GM21515 (cell line): Measurements from ENCODE around the gene SELENOF.
"Not testable (repeated sequence)": the region's sequence is repeated elsewhere in the genome, so short reads cannot be mapped to it uniquely, and the experiment has no call there.

ENCODE experiments used
- ATAC-seq: cut with Tn5 transposase; IDR thresholded peaks from one replicate; pipeline ENCODE4 v1.9.1; 2021; ENCODE audit not compliant: unreplicated experiment

Gene SELENOF

GRCh38 chr1:86922445-86922844 lies 8.5 kb upstream of the SELENOF start:
- ATAC-seq = no peak

- no peak for ATAC-seq
These were observed 2.8 kb upstream of the SELENOF start for GRCh38 chr1:86916752-86917151.

DNA sequence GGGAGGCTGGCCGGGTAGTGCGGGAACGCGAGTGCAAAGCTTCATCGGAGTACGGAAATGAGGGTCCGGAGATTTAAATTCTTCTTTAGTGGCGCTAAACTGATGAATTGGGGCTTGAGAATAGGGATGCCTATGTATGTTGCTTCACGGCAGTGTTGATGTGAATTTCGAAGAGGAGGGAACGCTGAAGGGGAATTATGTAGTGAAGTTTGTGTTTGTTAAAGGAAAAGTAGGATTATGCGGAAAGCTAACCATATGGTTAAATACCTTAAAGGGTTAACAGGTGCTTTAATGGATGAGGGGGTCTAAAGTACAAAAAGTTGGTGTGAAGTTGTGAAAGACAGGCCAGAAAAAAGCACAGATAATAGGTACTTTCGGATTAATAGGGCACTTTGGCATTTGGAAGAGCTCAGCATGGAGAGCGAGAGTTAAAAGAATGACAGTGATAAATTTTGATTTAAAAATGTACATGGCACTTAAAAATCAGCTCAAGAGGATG lies 1.9 kb upstream of the SELENOF start:
- no peak for ATAC-seq

DNA sequence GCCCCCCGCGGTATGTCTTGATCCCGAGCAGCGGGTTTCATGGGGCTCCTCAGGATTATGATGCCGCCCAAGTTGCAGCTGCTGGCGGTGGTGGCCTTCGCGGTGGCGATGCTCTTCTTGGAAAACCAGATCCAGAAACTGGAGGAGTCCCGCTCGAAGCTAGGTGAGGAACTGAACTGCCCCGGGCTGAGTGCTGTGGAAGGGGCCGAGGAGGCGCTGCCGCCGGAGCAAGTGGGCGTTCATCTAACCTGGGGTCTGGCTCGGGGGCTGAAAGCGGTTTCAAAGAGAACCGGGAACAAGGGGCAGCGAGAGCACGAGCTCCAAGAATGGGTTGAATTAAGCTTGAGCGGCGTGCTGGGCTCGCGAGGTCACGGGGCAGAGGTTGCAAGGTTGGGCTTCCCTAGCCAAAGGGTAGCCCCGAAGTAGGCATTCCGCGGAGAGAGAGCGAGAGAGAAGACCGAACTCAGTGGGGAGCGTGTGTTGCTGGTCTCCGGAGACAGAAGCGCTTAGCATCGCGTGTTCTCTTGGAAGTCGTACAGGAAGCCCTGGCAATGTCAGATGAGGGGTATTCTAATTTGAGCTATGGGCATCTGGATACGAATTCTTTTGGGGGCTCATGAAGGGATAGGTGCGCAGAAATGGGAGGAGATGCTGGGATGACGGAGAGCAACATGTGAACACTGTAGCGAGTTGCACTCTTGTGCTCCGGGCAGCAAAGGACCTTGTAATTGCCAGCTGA lies 1.2 kb upstream of the SELENOF start:
- peak; percentile 26 for ATAC-seq

DNA sequence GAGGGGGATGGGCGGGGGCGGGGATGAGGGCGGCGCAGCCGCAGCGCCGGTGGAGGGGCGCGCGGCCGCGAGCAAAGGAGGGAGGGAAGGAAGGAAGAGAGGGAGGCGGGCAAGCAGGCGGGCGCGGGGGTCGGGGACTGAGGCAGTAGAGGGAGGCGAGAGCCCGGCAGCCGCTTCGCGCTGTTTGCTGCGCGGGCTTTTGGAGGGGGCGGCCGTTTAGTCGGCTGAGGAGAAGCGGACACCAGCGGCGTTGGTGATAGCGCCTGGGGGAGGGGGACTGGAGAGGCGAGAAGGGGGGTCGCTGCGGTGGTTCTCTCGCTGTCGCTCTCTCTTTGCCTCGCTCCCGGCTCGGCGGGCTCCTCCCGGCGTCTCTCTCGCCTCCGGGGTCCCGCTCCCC lies 673 bp upstream of the SELENOF start, which contains the start of gene HS2ST1:
Gene HS2ST1 (plus strand): TSS at position 35 of the 397 bp plus-strand sequence.
- ATAC-seq = no peak

DNA sequence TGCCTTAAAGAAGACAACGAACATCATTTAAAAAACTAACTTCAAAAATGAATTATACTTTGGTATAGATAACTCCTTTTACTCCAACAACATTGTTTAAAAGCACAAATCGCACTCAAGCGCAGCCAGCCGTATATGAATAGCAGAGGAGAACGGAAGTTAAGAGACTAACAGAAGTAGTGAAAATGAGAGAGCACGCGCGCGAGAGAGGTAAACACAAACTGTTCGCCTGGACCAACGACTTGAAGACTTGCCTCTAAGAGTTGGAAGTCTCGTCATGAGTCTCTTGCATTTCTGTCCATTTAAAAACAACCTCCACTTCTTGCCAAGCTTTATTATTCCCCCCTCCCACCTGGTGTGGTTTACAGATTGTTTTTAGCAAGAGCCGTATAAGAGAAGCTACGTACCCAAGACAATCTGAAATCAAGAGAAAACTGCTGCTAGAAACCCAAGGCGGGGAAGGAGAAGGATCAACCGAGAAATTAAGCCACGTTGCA lies 479 bp downstream of the SELENOF start:
- ATAC-seq = peak; percentile 36

DNA sequence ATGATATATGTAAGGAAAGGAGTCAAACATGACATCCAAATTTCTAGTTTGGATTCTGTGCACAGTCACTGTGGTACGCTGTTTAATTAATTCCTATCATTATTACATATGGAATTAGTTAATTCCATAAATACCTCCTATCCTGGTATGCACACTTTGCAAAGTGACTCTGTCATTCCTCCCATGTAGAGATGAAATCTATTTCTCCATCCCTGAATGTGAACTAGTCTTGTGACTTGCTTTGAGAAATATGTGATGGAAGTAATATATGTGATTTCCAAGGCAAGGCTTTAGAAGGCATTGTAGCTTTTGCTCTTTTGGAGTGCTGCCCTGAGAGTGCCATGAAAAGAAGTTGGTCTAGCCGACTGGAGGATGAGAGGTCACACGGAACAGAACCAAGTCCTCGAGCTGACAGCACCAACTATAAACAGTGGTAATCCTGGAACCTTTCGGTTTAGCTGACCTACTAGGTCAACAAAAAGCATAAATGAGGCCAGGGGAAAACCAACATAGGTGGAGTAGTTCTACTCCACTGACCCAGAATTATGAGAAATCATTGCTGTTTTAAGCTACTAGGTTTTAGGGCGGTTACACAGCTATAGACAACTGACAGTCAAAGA lies 1.5 kb downstream of the SELENOF start:
- no peak for ATAC-seq

GRCh38 chr1:86906419-86906818 lies 7.5 kb downstream of the SELENOF start:
- no peak for ATAC-seq

DNA sequence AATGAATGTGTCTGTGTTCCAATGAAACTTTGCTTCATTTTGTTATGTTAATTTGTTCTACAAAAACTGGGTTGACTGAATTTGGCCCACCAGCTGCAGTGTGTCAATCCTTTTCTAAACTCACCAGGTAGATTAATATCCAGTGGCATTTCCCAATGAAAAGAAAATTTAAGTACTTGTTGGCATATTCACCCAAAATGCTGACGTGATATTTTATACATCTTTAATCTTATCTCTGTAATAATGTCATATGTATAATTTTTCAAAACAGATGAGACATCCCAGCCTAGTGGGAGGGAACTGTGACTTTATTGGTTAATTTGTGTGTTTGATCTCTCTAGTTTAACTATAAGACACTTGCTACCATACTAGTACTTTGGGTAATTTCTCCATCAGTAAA lies 8.1 kb downstream of the SELENOF start:
- no peak for ATAC-seq

DNA sequence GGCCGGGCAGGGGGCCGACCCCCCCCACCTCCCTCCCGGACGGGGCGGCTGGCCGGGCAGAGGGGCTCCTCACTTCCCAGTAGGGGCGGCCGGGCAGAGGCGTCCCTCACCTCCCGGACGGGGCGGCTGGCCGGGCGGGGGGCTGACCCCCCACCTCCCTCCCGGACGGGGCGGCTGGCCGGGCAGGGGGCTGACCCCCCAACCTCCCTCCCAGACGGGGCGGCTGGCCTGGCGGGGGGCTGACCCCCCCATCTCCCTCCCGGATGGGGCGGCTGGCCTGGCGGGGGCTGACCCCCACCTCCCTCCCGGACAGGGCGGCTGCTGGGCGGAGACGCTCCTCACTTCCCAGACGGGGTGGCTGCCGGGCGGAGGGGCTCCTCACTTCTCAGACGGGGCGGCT lies 14.5 kb downstream of the SELENOF start:
- ATAC-seq = not testable (repeated sequence)

DNA sequence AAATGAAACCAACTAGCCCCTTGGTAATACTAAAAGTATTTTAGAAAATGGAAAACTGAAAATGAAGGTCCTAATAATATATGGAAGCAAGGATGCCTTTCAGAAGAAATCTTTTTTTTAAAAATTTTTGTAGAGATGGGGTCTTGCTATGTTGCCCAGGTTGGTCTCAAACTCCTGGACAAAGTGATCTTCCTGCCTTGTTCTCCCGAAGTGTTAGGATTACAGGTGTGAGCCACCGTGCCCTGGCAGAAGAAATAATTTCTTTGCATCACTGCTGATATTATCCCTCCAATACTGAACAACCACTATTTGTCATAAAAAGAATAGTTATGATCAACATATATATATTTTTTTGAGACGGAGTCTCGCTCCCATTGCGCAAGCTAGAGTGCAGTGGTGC lies 25.6 kb downstream of the SELENOF start:
- no peak for ATAC-seq

GRCh38 chr1:86887479-86888162 lies 26.3 kb downstream of the SELENOF start:
- no peak for ATAC-seq

DNA sequence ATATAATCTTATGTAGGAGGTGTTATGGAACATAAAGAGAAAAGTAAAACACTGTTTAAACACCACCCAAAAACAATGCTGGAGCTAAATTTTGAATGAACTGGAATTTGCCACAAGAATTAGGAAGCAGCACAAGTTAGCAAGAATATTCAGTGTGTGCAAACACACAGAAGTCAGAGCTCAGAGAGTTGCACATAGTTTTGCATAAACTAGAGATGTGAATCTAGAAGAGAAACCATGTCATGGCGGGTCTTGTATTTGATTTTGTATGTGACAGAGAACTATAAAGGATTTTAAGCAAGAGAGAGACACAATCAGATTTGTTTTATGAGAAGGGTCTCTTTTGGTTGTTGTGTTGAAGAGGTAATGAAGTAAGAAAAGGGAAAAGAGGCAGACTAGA lies 38.2 kb downstream of the SELENOF start:
- ATAC-seq = no peak

GRCh38 chr1:86872086-86872485 lies 41.8 kb downstream of the SELENOF start:
- ATAC-seq = no peak

DNA sequence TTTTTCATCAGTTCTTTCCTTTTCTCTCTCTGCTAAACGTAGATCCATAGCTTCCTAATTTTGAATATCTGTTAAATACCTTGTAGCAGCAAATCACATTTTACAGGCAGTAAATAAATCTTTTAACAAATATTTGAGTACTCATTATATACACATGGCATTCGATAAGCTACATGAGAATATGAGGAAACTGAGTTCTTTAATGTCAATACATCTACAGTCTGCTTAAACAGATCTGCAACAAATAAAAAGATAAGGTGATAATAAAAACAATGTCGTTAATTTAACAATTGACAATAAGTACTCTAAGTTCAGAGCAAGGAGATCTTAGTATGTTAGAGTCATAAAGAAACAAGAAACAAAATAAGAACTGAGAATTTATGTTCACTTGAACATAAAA lies 42.9 kb downstream of the SELENOF start:
- ATAC-seq = no peak

GRCh38 chr1:86868477-86868876 lies 45.4 kb downstream of the SELENOF start:
- no peak for ATAC-seq

- ATAC-seq = not testable (repeated sequence)
These were observed 46.6 kb downstream of the SELENOF start for GRCh38 chr1:86867278-86867677.

DNA sequence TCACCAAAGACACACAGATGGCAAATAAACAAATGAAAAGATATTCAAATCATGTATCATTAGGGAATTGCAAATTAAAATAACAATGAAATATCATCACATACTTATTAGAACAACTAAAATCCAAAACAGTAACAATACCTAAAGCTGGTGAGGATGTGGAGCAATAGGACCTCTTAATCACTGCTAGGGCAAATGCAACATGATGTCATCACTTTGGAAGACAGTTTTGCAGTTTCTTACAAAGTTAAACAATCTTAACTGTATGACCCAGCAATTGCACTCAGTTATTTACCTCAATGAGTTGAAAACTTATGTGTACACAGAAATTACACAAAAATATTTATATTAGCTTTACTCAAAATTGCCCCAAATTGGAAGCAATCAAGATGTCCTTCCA lies 47.3 kb downstream of the SELENOF start:
- no peak for ATAC-seq

- no peak for ATAC-seq
These were observed 47.8 kb downstream of the SELENOF start for GRCh38 chr1:86865973-86866637.

GRCh38 chr1:86862920-86863319 lies 51.0 kb downstream of the SELENOF start:
- no peak for ATAC-seq

- ATAC-seq = no peak
These were observed 52.5 kb downstream of the SELENOF start for GRCh38 chr1:86861424-86861823.
